Measurements from ENCODE around the gene EPB41L4B.
A peak's percentile ranks its signal among the peaks of the same experiment; 100 is the strongest.
"Not testable (repeated sequence)": the region's sequence is repeated elsewhere in the genome, so short reads cannot be mapped to it uniquely, and the experiment has no call there.

EPB41L4B gene

DNA sequence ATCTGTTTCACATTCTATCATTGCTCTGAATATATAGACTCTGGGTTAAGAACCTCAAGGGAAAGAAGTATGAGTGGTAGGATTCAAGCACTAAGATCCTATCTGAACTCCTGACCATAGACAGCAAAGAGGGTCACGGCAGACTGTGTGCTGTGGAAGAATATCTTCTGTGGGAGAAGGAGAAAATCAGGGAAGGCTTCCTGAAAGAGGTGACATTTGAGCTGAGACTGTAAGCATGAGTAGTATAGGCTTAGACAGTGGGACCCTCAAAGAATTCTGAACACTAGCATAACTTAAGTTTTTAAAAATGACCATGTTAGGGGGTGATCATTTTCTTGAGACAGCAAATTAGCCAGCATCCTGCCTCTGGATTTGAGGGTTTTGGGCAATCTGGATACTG lies 157.7 kb downstream of the EPB41L4B start:
- no peak for DNase-seq (ENCODE audit: low read depth)

DNA sequence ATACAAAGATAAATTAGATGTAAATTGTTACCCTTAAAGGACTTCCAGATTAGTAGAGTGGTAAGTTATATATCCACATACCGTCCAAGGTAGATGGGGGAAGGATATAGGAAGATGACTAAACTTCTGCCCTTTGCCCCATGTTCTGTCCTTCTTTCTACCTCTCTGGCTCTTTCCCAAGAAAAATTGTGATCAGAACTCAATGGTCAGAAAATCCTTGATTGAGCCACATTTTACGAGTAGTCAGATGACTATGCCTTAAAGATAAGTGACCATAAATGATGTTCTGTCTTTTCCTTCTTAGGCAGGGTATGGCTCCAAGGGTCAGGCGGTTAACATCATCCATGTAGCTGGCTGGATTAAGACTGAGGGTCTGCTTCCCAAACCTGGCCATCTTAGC lies 158.2 kb downstream of the EPB41L4B start:
- no peak for DNase-seq (ENCODE audit: low read depth)

DNA sequence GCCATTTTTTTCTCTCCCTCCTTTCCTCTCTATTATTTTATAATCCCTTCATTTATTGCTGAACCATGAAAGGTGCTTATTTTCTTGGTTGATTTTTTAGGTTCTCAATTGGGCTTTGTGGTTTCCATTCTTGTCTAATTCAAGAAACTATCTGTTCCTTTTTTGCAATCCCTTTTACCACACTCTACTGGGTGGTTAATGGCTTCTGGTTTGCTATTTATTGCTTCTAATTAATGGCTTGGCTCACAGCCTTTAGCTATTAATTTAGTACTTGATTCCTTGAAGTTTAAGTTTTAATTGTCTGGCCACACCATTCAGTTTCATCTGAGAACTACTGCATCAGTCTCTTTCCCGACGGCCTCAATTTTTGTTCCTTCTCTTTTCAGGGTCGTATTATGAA lies 159.4 kb downstream of the EPB41L4B start:
- DNase-seq (ENCODE audit: low read depth): no peak

DNA sequence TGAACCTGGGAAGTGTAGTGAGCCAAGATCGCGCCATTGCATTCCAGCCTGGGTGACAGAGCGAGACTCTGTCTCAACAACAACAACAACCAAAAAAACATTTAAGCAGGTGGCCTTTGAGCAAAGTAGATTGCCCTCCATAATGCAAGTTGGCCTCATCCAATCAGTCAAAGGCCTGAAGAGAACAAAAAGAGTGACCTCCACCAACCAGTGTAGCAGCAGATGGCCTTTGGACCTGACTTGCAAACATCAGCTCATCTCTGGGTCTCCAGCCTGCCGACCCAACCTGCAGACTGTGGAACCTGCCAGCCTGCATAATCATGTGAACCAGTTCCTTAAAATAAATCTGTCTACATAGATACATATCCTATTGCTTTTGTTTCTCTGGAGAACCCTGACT lies 161.3 kb downstream of the EPB41L4B start:
- no peak for DNase-seq (ENCODE audit: low read depth)

DNA sequence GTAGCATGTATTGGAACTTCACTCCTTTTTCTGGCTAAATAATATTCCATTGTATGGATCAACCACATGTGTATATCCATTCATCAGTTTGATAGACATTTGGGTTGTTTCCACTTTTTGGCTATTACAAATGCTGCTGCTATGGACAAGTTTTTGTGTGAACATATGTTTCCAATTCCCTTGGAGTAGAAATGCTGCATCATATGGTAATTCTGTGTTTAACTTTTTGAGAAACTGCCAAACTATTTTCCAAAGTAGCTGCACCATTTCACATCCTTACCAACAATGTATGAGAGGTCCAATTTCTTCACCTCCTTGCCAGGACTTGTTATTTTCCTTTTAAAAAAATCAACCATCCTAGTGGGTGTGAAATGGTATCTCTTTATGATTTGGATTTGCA lies 162.2 kb downstream of the EPB41L4B start:
- DNase-seq (ENCODE audit: low read depth): no peak

DNA sequence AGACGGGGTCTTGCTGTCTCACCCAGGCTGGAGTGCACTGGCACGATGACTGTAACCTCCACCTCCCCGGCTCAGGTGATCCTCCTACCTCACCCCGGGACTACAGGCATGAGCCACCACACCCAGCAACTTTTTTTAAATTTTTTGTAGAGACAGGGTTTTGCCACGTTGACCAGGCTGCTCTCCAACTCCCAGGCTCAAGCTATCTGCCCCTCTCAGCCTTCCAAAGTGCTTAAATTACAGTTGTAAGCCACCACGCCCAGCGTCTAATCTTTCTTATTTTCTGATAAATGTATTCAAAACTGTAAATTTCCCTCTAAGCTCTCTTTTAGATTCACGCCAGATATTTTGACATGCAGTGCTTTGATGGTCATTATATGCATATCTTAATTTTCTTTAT lies 164.2 kb downstream of the EPB41L4B start:
- DNase-seq (ENCODE audit: low read depth): no peak

DNA sequence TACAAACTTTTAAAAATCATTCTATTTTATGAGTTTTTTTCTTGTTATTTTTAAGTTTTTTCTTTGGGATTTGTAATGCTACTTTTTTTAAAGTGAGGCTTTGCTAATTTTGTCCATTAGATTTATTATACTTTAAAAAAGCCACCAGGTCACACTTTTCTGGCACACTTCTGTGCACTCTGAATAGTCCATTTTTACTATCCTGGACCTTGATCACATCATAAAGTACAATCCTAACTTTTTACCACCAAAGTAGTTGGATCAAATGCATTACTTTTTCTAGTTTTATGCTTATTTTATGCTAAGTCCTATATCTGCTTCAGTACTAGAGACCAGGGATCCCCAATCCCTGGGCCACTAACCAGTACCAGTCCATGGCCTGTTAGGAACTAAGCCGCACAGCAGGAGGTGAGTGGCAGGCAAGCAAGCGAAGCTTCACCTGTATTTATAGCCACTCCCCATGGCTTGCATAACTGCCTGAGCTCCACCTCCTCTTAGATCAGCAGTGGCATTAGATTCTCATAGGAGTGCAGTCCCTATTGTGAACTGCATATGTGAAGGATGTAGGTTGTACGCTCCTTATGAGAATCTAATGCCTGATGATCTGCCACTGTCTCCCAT lies 169.8 kb downstream of the EPB41L4B start:
- no peak for DNase-seq (ENCODE audit: low read depth)

DNA sequence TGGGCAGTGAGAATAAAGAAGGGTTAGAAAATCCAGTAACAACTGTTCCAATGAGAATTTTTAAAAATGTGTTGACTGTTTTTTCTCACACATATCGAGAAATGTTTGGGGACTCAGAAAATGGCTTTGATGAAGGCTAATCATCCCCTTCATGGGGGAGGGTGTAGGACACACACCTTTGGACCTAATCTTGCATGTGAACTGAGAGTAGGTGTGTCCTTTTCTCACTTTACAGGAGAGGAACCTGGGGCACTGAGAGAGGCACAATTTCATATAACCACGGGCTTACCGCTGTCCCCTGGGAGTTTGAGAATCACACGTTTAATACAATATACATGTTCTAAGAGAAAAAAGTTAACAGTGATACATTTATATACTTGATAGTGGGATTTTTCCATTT lies 171.1 kb downstream of the EPB41L4B start:
- no peak for DNase-seq (ENCODE audit: low read depth)

DNA sequence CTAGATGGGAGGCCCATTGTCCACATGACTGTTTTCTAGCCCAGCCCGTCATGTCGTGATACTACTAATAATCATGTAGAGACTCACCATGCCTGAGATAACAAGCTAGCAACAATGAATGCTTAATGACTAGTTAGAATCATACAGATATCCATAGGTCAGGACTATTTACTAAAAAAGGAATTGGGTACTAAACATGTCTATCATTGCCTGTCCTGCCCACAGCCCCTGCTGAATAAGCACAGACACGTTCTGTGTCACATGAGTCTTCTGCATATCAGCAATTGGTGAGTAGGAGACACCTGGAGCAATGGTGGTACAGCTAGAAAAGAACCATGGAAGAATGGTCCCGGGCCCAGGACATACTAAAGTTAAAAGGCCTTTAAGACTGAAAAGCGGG lies 171.8 kb downstream of the EPB41L4B start:
- no peak for DNase-seq (ENCODE audit: low read depth)

DNA sequence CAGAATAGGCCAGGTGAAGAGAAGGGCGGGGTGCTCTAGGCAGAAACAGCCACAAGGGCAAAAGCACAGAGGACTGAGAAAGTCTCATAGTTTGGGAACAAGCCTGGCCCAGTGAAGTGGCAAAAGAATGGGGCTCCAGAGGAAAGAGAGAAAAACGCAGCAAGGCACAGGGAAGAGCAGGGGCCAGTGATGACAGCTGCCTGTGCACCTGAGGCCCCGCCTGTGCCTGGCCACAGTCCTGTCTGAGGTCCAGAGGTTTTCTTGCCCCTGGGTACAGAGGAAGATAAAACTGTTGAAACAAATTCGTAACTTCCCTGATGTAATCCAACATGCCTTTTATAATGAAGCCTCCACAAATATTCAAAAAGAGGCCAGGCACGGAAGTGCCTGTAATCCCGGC lies 175.8 kb downstream of the EPB41L4B start:
- no peak for DNase-seq (ENCODE audit: low read depth)

DNA sequence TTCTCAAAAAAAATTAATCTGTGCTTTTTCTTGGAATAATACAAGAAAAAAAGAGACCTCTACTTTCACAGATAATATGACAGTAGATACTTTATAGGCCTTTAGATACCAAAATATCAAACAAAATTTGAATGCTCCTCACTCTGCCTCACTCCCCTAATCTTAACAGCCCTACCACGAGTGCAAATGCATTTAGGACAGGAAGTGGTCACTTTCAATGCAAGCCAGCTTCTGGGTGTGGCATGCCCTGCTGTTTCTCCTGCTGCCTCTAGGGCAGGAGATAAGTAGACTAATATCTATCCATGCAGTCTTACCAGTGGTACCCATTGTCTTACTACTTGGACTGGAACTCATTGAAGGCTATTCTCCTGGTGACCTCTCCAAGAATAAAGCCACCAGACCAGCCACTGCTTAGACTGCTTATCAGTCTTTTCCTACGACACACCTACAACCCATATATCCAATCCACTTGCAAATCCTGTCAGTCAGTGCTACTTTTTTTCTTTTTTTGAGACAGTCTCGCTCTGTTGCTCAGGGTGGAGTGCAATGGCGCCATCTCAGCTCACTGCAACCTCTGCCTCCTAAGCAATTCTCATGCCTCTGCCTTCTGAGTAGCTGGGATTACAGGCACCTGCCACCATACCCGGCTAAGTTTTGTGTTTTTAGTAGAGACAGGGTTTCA lies 176.8 kb downstream of the EPB41L4B start:
- peak; percentile 42 for DNase-seq (ENCODE audit: low read depth)

DNA sequence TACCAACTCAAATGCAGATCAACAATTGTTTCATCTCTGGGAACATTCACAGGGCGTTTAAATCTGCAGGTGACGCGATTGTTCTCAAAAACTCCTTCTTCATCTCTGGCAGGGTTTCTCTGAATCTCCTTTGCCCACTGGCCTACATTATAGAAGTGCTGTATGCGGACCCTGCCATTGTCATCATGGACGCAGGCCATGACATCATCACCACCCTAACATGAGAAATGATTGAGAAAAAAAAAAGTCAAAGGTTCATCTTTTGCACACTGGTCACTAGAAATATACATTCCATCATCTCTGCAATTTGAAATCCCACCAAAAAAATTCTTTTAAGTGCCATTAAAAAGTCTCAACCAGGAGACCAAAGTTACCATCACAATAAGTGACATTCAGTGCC lies 179.5 kb downstream of the EPB41L4B start:
- DNase-seq (ENCODE audit: low read depth): no peak

DNA sequence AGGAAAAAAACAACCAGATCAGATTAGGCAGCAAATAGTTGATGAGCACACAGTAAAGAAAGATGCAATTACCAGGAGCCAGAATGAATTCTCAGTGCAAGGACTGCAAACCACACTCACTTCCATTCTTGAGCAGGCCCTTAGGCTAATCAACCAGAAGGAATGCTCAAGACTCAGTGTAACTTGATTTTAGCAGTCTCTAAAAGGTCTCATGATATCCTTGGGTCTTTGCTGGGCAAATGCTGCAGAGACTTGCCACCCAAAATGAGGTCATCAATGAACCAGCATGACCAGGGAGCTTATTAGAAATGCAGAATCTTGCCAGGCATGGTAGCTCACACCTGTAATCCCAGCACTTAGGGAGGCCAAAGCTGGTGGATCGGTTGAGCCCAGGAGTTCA lies 181.0 kb downstream of the EPB41L4B start:
- no peak for DNase-seq (ENCODE audit: low read depth)

DNA sequence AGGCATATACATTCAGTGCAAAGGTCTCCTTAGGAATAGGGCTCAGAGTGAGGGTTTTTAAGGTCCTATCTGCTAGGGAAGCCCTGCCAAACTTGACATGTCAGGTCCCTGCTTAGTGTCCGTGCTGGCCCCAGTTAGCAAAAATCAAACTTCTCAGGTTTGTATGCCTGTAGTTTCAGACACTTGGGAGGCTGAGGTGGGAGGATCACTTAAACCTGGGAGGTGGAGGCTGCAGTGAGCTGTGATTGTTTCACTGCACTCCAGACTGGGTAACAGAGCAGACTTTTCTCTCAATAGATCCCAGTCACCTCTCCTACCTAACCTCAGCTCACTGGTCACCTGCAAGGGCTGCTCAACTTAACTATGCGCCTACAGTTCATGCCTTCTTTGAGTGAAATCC lies 182.4 kb downstream of the EPB41L4B start:
- DNase-seq (ENCODE audit: low read depth): no peak

DNA sequence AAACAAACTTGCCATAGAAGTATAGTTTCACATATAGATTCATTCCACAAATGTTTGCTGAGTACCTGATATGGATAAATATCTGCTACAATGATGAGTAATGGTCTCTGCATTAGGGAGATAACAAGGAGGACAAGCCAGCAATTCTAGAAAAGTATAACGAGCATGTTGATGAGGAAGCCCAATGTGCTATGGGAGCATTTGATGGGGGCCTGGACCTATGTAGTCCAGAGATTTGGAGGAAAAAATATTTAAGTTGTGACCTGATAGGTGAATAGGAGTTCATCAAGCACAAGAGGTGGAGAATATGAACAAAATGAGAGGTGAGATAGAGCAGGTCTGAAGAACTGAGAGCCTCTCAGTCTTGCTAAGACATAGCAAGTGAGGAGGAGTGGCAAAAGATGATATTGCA lies 186.7 kb downstream of the EPB41L4B start:
- no peak for DNase-seq (ENCODE audit: low read depth)

DNA sequence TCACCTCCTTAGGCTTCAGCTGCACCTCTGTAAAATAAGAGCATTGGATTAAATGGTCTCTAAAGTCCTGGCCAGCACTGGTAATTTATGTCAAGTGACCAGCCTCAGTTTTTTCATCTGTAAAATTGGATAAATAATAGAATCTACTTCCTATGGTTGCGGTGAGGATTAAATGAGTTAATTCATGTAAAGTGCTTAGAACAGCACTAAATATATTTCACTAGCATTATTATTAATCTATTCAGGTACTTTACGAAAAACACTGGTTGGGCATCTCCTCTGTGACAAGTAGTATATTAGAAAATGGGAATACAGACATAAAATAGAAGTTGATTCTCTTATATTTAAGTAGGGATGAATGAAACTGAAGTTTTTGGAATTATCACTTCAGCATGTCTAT lies 187.3 kb downstream of the EPB41L4B start:
- DNase-seq (ENCODE audit: low read depth): no peak

DNA sequence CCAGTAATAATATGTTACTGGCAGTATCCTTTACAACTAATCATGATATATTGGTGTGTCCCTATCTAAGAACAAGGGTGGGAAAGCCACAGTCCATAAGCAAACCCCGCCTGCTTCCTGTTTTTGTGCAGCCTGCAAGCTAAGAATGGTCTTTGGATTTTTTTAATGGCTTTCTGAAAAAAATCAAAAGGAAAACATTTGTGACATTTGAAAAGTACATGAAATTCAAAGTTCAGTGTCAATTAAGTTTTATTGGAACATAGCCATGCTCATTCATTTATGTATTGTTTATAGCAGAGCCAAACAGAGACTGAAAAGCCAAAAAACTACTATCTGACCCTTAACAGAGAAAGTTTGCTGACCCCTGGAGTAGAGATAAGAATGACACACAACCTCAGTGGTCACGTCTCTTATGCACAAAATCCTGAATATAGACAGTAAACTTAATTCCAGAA lies 188.3 kb downstream of the EPB41L4B start:
- no peak for DNase-seq (ENCODE audit: low read depth)

DNA sequence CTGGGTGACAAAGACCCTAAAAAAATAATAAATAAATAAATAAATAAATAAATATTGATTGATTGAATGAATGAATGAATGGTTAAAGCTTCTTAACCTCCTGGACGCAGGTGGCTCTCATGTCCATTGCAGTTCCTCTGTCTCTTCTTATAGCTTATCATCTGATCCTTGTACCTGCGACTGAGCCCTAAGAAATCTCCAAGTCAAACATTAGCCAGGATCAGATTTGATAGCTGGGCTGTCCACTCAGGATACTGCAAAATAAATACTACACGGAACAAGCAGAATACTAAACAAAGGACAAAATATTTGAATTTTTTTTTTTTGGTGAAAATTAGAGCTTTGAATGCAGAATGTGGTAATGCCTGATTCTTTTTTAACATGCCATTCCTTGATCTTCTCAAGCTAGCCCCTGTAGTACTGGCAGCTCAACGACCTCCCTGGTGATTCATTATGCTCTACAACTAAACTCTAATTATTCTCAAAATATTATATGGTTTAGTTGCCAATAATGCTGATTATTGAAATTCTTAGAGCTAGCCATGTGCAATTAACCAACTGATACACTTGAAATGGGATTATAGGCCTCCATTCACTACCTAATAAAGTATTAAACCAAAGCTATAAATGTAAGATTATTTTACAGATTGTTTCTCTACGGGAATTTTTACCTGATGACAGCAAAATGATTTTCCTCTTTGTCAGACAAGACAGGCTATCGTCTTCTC lies 191.2 kb downstream of the EPB41L4B start:
- DNase-seq (ENCODE audit: low read depth): no peak

DNA sequence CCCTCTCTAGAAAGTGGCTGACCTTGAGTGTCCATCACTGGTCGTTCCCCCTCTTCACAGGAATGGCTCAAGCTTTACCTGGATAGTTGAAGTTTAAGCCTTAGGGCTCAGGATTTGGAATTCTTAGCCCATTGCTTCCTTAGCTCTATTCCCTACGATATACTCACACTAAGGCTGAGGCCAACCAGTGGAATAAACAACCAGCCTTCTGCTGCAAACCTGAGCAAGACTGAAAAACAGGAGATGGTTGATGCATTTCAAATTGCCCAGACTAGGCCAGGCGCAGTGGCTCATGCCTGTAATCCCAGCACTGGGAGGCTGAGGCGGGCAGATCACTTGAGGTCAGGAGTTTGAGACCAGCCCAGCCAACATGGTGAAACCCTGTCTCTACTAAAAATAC lies 194.2 kb downstream of the EPB41L4B start:
- not testable (repeated sequence) for DNase-seq (ENCODE audit: low read depth)

DNA sequence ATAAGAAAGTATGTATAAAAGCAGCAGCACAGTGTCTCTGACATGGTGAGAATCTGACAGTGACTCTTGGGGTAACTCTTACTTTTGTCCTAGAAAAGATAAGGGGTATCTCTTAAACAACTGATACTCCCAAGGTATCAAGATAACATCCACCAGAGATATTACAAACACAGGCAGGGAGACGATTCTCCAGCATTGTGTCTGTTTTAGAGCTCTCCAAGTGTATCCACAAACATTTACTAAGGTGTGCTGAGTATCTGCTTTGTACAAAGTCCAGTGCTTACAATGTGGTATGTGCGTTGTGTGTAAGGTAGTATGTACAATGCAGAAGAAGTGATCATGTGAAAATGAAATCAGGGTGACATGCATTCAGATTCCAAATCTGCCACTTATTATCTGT lies 196.7 kb downstream of the EPB41L4B start:
- DNase-seq (ENCODE audit: low read depth): no peak

DNA sequence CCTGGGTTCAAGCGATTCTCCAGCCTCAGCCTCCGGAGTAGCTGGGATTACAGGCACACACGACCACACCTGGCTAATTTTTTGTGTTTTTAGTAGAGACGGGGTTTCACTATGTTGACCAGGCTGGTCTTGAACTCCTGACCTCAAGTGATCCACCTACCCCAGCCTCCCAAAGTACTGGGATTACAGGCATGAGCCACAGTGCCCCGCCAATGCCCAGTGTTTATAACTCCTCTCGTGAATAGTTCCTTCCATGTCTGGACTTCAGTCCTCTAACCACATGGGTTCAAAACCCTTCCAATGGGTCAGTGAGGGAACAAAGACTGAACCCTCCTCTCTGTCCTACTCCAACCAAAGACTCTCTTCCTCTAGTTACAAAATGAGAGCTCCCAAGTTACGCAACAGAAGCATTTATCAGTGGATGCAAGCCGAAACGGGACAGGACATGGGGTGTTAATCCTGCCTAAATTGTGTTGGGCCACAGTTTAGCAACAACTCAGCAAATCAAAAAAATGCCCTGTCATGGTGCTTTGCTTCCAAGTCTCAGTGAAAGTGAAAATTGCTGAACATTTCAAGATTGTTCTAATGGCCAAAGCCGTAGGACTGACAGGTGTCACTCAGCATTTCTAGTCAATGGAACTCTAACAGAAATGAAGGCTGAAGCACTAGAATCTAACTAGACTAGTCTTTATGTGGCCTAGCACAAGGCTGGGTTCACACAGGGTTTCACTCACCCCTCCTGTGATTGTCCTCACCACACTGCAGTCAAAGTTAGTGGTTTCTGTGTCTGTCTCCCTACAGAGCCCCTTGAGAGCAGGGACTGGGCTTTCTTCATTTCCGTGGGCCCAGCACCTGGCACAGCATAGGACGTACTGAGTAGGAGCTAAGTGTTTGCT lies 197.9 kb downstream of the EPB41L4B start:
- DNase-seq (ENCODE audit: low read depth): no peak

Measured in iris pigment epithelial cell (primary cell).